GM19467 (cell line): Measurements from ENCODE around the gene COL4A2.

ENCODE experiments used
- ATAC-seq: cut with Tn5 transposase; IDR thresholded peaks from one replicate; pipeline ENCODE4 v1.9.1; 2021; ENCODE audit warnings: mild to moderate bottlenecking, moderate library complexity; ENCODE audit not compliant: unreplicated experiment

Gene COL4A2

DNA sequence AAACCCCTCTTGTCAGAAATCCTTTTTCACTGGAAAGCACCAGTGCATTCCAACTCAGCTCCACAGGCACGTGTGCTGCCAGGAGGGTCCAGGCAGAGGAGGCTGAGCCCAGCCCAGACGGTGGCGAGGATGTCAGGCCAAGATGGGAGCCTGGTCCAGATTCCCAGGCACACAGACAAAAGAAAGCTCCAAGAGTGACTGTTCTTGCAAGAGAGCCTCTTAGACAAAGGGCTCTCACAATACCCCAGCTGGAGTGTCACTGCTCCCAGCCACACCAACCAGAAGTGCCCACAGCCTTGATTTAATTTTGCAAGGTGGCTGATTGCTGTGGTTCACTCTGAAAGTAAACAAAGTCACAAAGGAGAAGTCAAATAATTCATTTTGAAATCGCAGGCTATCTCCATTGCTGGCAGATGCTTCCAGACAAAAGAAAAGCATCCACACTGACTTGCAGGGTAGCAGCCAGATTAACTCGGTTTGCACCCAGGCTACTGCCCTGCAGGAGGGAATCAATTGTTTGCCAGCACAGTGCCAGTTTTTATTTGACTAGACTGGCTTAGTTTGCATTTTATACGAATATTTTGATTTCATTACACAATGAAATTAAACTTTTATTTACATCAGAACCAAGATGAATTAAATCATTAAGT lies 159.3 kb downstream of the COL4A2 start:
- ATAC-seq: no peak

GRCh38 chr13:110467516-110468110 lies 160.5 kb downstream of the COL4A2 start:
- no peak for ATAC-seq

- ATAC-seq: no peak
Measured at GRCh38 chr13:110468986-110469495, 162.0 kb downstream of the COL4A2 start.

DNA sequence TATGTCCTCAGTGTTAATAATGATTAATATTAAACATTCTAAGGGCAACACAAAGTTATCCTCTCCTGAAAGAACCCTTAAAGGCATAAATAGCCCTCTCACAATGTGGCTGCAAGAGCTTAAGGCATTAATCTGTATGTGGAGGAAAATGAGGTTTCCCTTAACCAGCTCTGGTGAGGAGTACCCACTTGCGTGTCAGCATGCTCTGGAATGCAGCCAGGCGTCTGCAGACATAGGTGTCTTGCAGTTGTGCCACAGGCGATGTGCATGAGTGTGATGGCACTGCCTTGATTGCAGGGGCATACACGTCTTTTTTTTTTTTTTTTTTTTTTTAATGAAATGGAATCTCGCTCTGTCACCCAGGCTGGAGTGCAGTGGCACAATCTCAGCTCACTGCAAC lies 162.5 kb downstream of the COL4A2 start:
- no peak for ATAC-seq

GRCh38 chr13:110470272-110471009 lies 163.4 kb downstream of the COL4A2 start:
- no peak for ATAC-seq

- peak; percentile 43 for ATAC-seq
Measured at GRCh38 chr13:110471156-110471832, 164.2 kb downstream of the COL4A2 start.

DNA sequence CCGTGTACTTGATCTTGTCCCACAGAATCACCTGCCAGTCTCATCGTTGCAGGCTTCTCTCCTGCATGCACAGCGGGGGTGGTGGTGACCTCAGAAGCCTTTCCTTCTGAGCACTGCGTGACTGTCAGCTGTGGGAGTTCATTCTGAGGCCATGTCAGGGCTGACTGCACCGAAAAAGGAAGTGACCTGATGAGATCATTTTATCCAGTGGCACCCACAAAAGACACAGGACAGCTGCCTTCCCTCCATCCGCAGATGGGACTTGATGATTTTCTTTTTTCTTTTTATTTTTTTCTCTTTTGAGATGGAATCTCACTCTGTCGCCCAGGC lies 164.7 kb downstream of the COL4A2 start:
- ATAC-seq: peak; percentile 97

- no peak for ATAC-seq
Measured at GRCh38 chr13:110472904-110473563, 165.9 kb downstream of the COL4A2 start.

- no peak for ATAC-seq
Measured at GRCh38 chr13:110474713-110475112, 167.6 kb downstream of the COL4A2 start.

DNA sequence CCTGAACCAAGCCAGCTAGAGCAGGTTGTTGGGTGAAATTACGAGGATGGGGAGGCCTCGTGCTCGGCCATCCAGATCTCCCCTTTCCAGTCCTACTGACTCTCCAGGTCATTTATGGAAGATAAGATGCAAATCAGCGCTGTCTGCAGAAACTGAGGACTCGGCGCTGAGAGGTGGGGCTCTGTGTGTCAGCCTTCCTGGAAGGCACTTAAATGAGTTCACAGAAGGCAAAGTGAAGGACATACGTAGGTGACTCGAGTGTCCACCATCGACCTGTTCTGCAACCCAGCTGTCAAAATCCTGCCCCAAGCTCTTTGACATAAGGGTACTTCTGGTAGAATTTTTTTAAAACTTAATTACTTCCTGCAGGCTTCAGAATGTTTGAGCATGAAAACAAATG lies 168.0 kb downstream of the COL4A2 start:
- no peak for ATAC-seq

GRCh38 chr13:110475550-110476219 lies 168.6 kb downstream of the COL4A2 start:
- no peak for ATAC-seq

GRCh38 chr13:110476220-110476617 lies 169.1 kb downstream of the COL4A2 start:
- ATAC-seq: no peak

DNA sequence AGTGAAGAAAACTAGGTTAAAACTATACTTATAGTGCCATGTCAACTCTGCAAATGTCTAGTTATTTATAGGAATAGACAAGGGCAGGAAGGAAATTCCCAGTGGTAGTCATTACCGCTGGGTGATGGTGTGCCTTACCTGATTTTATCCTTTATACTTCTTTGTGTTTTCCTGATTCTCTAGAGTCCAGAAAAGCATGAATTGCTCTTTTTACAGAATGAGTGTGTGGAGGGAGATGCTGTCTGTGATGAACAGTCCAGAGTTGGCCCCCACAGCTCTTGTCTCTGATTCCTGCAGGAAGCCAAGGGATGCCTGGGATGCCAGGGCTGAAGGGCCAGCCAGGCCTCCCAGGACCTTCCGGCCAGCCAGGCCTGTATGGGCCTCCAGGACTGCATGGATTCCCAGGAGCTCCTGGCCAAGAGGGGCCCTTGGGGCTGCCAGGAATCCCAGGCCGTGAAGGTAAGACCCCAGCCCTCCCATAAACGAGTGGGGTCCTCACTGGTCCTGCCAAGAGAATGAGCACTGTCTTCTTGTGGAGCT lies 170.7 kb downstream of the COL4A2 start:
- no peak for ATAC-seq

DNA sequence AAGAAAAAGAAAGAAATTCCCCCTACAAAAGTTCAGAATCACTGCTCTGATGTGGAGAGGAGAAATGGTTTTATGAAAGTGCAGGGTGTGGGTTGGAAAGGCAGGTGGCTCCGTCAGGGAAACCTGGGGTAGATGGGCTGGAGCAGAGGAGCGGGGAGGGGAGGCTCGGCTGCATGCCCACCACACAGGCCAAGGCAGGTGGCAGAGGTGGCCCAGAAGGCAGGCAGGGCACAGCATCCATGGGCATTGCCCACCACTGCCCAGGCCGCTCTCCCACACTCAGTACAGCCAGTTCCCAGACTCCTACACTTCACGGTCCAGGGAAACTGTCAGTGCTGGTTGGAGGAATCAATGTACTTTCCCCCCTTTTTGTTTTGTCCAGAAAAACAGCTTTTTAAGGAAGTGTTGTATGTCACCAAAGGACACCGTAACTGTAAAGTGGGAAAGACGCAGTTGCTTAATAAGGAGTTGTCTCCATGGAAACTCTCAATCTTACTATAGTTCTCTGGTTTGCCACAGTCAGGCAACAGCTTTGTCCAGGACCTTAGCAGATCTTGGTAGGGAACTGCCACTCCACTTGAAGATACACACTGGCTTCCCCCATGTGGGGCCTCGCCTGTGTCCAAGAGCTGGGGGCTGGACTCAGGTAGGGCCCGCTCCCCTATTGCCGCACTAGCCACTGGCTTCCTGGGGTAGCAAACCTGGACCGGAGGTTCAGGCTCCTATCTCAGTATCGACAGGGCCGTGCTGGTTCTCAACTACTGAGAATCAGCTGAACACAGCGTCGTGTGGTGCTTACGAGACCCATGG lies 171.5 kb downstream of the COL4A2 start:
- ATAC-seq: no peak

DNA sequence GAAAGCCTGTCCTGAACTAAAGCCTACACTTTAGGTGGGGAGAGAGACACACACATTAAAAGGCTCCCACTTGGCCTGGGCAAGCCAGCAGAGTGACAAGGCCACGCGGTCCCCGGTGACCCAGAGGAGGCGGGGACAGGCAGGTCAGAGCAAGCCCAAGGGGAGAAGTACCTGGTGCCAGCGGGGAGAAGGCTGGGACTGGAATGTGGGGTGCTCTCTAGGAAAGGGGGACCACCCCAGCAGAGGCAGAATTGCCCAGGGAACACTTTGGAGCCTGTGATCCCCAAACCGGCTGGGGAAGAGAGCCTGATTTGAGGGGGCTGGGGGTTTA lies 172.1 kb downstream of the COL4A2 start:
- ATAC-seq: no peak

DNA sequence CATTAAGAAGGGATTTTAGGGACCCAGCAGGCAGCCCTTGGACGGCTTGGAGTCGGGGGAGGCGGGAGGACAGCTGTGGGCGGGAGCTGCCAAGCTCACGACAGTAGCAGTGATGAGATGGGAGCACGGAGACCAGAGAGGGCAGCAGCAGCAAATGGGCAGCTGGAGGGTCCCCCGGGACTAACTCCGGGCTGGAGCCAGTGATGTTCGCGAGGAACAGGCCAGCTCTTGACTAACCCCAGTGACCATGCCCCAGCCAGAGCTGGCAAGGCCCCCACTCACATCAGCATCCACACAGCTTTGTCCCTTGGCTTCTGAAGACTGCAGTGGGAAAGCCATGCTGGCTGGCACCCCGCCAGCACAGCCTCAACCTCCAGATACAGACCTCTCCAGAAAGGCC lies 172.6 kb downstream of the COL4A2 start:
- ATAC-seq: no peak

- no peak for ATAC-seq
Measured at GRCh38 chr13:110480161-110480560, 173.1 kb downstream of the COL4A2 start.

- ATAC-seq: no peak
Measured at GRCh38 chr13:110483386-110483968, 176.4 kb downstream of the COL4A2 start.
